ENCODE data around the gene IP6K3.

DNA sequence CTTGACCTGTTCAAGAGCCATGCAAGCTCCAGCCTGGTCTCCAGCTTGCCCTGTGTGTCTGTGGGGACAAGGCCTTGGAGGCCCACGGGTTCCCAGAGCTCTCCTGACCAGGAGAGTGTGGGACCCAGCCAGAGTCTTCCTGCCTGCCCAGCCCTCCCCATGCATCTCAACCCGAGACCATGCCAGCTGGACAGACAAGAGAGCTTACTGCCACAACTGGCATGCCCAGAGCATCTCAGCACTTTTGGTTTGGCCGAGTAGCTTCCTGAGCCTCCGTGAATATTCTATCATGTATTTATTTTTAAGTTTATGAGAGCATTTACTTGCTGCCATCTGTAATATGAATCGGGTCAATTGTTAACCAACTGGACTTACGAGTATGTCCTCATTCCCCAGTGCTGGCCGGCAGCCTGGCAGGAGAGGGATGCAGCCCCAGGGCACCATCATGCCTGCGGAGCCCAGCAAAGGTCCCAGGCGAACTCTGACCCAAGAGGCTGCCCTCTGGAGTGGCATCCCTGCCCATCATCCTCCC, 14.9 kb downstream of the IP6K3 start:
- no peak for TF ChIP-seq CTCF (IDR thresholded peaks at IDR 0.05)
- no peak for TF ChIP-seq POLR2A (IDR thresholded peaks at IDR 0.05)

Measured in testis (tissue), 2 donors.